Measurements from ENCODE around the gene PIGQ. TPM values are rescaled to one million over a fixed set of nuclear protein-coding genes. Genes with fewer than 3 reads are reported as not detected.

The PIGQ gene
- total RNA-seq, 1 donor, result 29.1 TPM

DNA sequence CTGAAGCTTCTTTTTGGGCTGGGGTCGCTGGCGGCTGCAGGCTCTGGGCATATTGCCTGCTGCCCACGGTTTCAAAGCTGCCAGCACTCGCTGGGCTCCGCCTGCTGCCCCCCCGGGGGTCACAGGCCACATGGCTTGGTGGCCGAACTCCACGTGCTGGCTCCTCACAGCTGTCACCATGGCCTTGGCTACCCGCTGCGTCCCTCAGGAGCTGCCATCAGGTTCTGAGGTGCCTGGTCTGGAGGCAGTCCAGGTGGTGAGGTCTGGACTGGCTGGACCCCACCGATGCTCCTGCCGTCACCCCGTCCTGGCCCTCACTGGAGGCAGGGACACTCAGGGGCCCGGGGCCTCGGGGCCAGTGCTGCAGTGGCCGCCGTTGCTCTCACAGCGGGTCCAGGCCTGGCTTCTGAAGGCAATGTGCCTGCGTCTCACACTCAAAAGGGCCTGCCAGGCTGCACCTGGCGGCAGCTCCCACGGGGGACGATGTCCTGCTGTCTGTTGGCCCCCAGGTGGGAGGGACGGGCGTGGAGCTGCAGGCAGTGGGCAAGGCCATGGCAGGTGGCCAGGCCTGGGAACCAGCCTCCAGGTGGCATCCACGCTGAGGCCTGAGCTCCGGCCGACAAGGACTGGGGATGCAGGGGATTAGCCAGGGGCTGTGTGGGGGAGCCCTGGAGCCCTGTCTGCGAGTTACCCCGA, 29.0 kb upstream of the PIGQ start:
- no peak for DNase-seq (ENCODE audit: low read depth)
- TF ChIP-seq CTCF (IDR thresholded peaks at IDR 0.05; ENCODE audit: insufficient read depth, low read length), result no peak
- no peak overlapping the region for H3K4me3 ChIP-seq (ENCODE audit: low read depth, low read length)

DNA sequence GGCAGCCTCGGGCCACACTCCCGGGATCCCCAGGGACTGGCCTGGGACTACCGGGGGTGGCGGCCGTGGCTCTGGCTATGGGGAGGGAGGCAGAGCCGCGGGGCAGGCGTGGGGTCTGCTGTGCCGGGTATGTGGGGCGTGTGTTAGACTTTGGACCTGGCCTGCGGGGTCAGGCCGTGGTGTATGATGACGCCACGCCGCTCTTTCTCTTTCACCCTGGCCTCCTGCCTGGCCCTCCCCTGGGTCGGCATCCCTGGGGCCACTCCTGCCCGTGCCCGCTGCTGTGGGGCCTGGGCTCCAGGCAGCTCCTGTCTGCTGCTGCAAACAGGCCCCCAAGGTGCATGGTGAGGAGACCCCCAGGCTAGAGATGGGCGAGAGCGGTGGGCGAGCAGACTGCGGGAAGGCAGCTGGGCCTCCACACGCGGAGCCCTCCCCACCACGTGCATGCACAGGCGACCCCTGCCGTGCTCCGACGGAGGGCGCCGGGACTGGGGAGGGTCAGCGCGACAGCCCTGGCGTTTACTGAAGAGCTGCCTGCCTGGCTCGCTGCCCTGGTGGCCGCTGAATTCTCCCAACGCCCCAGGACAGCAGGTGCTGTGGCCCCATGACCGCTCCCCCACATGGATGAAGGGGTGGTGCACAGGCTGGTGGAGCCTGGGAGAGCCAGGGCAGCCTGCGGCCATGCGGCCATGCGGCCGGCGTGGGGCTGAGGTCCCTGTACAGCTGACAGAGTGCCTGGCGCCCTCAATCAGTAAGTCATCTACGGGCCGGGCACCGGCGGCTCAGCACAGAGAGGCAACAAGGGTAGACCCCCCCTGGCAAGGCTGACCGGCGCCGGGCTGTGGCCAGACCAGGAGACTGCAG, 26.2 kb upstream of the PIGQ start:
- no peak for TF ChIP-seq CTCF (IDR thresholded peaks at IDR 0.05; ENCODE audit: insufficient read depth, low read length)

GRCh38 chr16:544517-544916, 25.3 kb upstream of the PIGQ start:
- DNase-seq (ENCODE audit: low read depth), result no peak
- H3K4me3 ChIP-seq (ENCODE audit: low read depth, low read length), result no peak overlapping the region
- no peak for TF ChIP-seq CTCF (IDR thresholded peaks at IDR 0.05; ENCODE audit: insufficient read depth, low read length)

More for the DNA sequence above, 26.2 kb upstream of the PIGQ start:
- no peak overlapping the region for H3K4me3 ChIP-seq (ENCODE audit: low read depth, low read length)
- no peak for DNase-seq (ENCODE audit: low read depth)

- peak; percentile 57 for DNase-seq (ENCODE audit: low read depth)
- H3K4me3 ChIP-seq (ENCODE audit: low read depth, low read length), result no peak overlapping the region
- TF ChIP-seq CTCF (IDR thresholded peaks at IDR 0.05; ENCODE audit: insufficient read depth, low read length), result peak; percentile 64
These were observed 22.6 kb upstream of the PIGQ start for GRCh38 chr16:546909-547770.

- TF ChIP-seq CTCF (IDR thresholded peaks at IDR 0.05; ENCODE audit: insufficient read depth, low read length), result no peak
- no peak for DNase-seq (ENCODE audit: low read depth)
- no peak overlapping the region for H3K4me3 ChIP-seq (ENCODE audit: low read depth, low read length)
These were observed 21.2 kb upstream of the PIGQ start for GRCh38 chr16:548586-548985.

GRCh38 chr16:549544-550263, 20.1 kb upstream of the PIGQ start:
- no peak overlapping the region for H3K4me3 ChIP-seq (ENCODE audit: low read depth, low read length)
- no peak for TF ChIP-seq CTCF (IDR thresholded peaks at IDR 0.05; ENCODE audit: insufficient read depth, low read length)
- no peak for DNase-seq (ENCODE audit: low read depth)
